Neural cell (in vitro differentiated cells): ENCODE measurements around the gene RNF32.

Experiments
- POLR2AphosphoS5 ChIP-seq: IDR thresholded peaks from 2 replicates; pipeline ENCODE4 v1.6.1; 2012
- TF ChIP-seq, protein P1 (sequence below): fragments of 450-650 bp; IDR thresholded peaks from 2 replicates; pipeline ENCODE4 v1.5.1; 2014; ENCODE audit warnings: antibody characterized with exemption, mild to moderate bottlenecking, moderate library complexity; ENCODE audit not compliant: poor library complexity, severe bottlenecking

DNA sequence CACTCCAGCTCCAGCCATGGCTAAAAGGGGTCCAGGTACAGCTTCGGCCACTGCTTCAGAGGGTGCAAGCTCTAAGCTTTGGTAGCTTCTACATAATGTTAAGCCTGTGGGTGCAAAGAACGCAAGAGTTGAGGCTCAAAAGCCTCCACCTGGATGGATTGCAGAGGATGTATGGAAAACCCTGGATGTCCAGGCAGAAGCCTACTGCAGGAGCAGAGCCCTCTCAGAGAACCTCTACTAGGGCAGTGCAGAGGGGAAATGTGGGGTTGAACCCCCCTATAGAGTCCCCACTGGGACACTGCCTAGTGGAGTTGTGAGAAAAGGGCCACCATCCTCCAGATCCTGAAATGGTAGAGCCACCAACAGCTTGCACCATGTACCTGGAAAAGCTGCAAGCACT, 10.7 kb upstream of the RNF32 start:
- TF ChIP-seq, protein P1, sequence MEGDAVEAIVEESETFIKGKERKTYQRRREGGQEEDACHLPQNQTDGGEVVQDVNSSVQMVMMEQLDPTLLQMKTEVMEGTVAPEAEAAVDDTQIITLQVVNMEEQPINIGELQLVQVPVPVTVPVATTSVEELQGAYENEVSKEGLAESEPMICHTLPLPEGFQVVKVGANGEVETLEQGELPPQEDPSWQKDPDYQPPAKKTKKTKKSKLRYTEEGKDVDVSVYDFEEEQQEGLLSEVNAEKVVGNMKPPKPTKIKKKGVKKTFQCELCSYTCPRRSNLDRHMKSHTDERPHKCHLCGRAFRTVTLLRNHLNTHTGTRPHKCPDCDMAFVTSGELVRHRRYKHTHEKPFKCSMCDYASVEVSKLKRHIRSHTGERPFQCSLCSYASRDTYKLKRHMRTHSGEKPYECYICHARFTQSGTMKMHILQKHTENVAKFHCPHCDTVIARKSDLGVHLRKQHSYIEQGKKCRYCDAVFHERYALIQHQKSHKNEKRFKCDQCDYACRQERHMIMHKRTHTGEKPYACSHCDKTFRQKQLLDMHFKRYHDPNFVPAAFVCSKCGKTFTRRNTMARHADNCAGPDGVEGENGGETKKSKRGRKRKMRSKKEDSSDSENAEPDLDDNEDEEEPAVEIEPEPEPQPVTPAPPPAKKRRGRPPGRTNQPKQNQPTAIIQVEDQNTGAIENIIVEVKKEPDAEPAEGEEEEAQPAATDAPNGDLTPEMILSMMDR: no peak
- TF ChIP-seq POLR2AphosphoS5: no peak
